Prostate gland (tissue), 2 donors: ENCODE results near the gene CDRT4.

Experiments
- CTCF ChIP-seq, 4 experiments: fragments of 200-600 bp in 2 of 4; fragments of 450-650 bp in 2 of 4; sonication (generic) in 2 of 4; IDR thresholded peaks; 1 replicate in 3 of 4; 2 replicates in 1 of 4; pipeline ENCODE4 v1.5.1; 2016 to 2019; ENCODE audit warnings: antibody characterized with exemption in 4 of 4, mild to moderate bottlenecking in 2 of 4, moderate library complexity in 2 of 4
- POLR2A ChIP-seq: fragments of 450-650 bp; IDR thresholded peaks from one replicate; pipeline ENCODE4 v1.6.1; 2016; ENCODE audit warnings: antibody characterized with exemption, mild to moderate bottlenecking
- POLR2AphosphoS5 ChIP-seq: sonication (generic); formaldehyde crosslinking; IDR thresholded peaks from one replicate; pipeline ENCODE4 v1.6.1; 2017; ENCODE audit warnings: antibody characterized with exemption

GRCh38 chr17:15451680-15452079 is 15.7 kb downstream of the CDRT4 start:
- no peak for TF ChIP-seq CTCF (IDR thresholded peaks at IDR 0.05)
- TF ChIP-seq POLR2AphosphoS5, result no peak
- TF ChIP-seq POLR2A, result no peak
